ENCODE data around the gene C16orf92.
A peak's percentile ranks its signal among the peaks of the same experiment; 100 is the strongest.

Gene C16orf92

GRCh38 chr16:30022887-30023286, at the start of gene C16orf92:
Gene C16orf92 (plus strand): TSS chr16:30023198. CDS start chr16:30023341, 143 bp downstream.
- no peak for DNase-seq (ENCODE audit: low read depth)

- DNase-seq (ENCODE audit: low read depth), result peak; percentile 84
These were observed 49.4 kb upstream of the C16orf92 start, which contains the start of gene TAOK2 for GRCh38 chr16:29973384-29974246. Gene TAOK2 (plus strand): TSS chr16:29973868. CDS start chr16:29977773, 3,905 bp downstream.

DNA sequence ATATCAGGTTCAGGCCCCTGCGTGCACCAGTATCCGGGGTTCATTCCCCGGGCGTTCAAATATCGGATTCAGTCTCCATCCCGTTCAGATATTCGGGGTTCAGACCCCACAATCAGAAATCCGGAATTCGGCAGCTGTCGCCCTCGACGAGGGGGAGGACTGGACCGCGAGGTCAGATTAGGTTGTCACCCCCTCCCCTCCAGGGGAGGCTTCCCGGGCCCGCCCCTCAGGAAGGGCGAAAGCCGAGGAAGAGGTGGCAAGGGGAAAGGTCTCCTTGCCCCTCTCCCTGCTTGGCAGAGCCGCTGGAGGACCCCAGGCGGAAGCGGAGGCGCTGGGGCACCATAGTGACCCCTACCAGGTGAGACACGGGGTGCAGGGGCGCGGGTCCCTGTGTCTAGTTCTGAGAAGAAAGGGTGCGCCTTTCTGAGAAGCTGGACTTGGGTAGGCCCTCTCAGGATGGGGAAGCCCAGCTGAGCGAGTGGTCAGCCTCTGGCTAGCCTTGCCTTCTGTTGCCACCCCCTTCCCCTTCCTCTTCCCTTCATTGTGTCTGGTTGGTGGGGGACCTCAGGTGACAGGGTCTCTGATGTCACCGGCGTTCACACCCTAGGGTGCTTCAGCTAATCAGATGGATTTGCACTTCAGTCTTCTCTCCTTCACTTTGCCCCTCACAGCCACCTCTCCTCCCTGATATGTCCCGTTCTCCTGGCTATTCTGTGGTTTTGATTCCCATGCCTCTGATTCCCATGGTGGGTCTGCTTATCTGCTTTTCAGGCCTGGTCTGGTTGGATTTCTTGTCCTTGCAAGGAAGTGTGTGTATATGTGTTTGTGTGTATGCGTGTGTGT, 48.5 kb upstream of the C16orf92 start:
- DNase-seq (ENCODE audit: low read depth), result no peak

DNA sequence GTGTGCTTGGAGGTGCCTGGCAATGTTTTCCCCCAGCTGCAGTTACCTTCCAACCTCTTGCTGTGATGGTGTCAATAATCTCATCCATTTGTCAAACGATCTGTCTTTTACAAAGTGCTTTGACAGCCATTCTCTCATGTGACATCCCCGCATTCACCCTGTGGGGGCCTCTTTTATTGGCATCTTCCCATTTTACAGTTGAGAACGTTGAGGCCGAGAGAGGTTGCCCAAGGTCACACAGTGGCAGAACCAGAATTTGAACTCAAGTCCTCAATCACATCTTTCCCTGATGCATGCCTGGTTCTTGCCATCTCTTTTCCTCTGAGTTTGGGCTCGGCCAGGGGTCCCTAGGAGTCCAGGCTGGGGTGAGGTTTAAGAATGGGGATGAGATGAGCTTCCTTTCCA, 47.9 kb upstream of the C16orf92 start:
- no peak for DNase-seq (ENCODE audit: low read depth)

DNA sequence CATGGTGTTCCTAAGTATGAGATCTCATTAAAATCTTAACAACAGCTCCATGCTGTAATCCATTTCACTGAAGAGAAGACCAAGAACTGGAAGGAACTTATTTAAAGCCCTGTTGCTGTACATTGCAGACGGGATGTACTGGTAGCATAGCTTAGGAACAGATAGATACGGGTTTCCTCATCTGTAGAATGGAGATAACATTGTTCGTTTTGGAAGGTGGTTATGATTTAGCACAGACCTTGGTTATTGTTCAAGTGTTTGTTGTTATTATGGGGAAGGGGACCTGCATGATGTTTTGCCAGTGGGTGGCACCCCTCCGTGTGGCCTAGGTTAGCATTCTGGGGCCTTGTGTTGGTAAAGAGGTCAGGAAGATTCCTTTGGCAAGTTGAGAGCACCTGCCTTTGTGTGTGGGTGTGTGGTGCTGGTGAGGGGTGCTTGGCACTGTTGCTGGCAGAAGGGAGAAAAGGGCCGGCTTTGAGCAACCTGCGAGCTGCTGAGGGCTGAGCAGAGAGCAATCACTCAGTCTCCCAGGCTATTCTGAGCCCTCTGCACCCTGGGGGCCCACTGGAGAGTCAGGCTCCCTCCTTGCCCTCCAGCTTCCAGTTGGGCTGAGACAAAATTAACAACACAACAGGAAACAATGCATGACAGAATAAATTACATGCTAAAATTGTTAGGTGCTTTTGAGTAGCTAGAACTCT, 47.0 kb upstream of the C16orf92 start:
- DNase-seq (ENCODE audit: low read depth), result no peak

DNA sequence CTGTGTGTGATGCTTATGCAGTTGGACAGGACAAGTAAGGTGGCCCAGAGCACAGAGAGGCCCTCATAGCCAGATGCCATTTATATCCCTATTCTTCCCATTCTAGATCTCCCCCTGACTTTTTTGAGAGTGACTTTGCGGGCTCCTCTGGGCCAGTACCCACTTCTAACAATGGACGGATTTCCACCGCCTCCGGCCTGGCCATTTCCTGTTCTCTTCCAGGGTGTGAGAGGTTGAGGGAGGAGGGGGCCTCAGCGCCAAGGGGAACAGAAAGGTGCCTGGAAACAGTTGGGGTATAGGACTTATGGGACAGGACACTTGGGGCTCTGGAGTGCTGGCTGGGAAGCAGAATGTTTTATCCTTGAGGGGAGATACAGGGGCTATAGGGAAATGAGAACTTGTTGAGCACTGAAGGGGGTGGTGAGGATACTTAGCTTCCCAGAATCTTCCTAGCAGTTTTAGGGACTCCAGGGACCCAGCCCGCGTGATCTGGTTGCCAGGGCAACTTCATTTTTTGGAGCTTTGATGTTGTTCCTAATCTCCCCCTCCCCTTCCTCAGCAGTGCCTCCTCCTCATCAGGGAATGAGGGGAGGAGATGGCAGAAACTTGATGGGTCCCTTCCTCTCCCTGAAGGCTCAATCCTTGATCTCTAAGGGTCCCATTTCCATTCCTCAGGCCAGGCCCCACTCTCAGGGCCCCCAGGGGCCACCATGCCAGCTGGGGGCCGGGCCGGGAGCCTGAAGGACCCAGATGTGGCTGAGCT, 45.8 kb upstream of the C16orf92 start:
- no peak for DNase-seq (ENCODE audit: low read depth)

- no peak for DNase-seq (ENCODE audit: low read depth)
These were observed 44.9 kb upstream of the C16orf92 start for GRCh38 chr16:29978081-29978480.

DNA sequence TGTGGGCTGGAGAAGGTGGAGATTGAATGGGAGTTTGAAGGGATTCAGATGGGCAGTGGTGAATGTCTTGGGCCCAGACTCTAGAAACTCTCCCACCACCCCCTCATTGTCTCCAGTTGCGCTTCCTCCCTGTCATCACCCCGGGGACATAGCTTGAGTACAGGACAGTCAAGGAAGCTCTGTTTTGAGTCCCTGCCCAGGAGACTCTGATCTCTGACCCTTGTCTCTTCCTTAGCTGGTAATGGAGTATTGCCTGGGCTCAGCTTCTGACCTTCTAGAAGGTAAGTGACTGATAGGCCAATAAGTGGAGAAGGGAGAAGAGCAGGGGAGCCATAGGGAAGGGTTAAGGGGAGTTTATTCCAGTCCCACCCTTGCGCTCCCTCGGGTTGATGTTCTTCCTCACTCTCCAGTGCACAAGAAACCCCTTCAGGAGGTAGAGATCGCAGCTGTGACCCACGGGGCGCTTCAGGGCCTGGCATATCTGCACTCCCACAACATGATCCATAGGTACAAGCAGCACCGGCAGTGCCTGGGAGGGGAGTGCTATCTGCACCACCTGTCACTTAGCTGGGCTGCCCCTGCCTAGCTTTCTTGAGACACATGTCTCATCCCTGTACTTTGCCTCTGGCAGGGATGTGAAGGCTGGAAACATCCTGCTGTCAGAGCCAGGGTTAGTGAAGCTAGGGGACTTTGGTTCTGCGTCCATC, 44.3 kb upstream of the C16orf92 start:
- DNase-seq (ENCODE audit: low read depth), result no peak

DNA sequence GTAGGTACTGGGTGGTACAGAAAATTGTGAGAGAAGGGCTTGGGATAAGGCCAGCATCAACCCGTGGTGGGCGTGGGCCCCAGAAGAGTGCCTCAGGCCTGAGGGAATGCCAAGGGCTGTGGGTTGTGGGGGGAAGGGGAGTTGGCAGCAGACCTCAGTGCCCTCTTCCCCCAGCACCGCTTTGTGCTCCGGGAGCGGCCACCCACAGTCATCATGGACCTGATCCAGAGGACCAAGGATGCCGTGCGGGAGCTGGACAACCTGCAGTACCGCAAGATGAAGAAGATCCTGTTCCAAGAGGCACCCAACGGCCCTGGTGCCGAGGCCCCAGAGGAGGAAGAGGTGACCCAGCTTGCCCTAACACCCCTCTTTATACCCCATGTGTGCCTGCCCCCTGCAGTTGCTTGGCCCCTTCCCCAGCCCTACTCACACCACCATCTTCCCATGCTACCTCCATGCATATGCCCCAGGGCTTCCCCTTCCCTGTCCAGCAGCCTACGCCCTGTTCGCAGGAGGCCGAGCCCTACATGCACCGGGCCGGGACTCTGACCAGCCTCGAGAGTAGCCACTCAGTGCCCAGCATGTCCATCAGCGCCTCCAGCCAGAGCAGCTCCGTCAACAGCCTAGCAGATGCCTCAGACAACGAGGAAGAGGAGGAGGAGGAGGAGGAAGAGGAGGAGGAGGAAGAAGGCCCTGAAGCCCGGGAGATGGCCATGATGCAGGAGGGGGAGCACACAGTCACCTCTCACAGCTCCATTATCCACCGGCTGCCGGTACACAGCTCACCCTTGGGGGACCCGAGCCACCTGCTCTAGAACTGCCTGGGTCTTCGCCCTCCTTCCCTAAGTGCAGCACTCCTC, 40.2 kb upstream of the C16orf92 start:
- no peak for DNase-seq (ENCODE audit: low read depth)

DNA sequence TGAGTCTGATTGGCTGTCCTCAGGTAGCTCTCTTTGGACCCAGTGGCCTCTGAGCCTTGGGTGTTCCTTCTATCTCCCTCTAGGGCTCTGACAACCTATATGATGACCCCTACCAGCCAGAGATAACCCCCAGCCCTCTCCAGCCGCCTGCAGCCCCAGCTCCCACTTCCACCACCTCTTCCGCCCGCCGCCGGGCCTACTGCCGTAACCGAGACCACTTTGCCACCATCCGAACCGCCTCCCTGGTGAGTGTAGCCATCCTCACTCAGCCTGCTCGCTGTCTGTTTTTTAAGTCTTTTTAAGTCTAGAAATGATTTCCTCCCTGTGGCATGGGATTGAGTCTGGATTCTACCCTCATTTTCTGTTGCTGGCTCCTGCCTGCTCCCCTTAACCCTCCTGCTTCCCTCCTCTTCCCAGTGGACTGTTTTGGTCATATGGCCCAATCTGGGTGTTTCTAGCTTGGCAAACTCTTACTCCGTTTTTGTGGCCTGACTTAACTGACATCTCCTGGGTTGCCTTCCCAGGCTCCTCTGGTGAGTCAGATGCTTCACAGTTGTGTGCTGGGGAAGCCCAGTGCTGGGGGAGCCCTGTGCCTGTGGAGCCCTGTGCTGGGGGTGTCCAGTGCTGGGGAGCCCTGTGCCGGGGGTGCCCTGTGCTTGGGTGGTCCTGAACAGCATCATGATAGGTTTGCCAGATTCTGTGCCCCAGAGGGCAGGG, 39.4 kb upstream of the C16orf92 start:
- no peak for DNase-seq (ENCODE audit: low read depth)

GRCh38 chr16:29984137-29984763, 38.7 kb upstream of the C16orf92 start:
- DNase-seq (ENCODE audit: low read depth), result no peak

GRCh38 chr16:29984764-29985147, 38.2 kb upstream of the C16orf92 start:
- no peak for DNase-seq (ENCODE audit: low read depth)

GRCh38 chr16:29985271-29985811, 37.7 kb upstream of the C16orf92 start:
- DNase-seq (ENCODE audit: low read depth), result no peak

DNA sequence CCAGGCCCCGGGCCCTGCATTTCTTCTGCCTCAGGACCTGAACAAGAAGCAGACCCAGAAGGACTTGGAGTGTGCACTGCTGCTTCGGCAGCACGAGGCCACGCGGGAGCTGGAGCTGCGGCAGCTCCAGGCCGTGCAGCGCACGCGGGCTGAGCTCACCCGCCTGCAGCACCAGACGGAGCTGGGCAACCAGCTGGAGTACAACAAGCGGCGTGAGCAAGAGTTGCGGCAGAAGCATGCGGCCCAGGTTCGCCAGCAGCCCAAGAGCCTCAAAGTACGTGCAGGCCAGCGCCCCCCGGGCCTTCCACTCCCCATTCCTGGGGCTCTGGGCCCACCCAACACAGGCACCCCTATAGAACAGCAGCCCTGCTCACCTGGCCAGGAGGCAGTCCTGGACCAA, 36.8 kb upstream of the C16orf92 start:
- no peak for DNase-seq (ENCODE audit: low read depth)

DNA sequence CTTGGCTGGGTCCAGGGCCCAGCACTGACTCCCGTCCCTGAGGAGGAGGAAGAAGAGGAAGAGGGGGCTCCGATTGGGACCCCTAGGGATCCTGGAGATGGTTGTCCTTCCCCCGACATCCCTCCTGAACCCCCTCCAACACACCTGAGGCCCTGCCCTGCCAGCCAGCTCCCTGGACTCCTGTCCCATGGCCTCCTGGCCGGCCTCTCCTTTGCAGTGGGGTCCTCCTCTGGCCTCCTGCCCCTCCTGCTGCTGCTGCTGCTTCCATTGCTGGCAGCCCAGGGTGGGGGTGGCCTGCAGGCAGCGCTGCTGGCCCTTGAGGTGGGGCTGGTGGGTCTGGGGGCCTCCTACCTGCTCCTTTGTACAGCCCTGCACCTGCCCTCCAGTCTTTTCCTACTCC, 36.1 kb upstream of the C16orf92 start:
- no peak for DNase-seq (ENCODE audit: low read depth)

GRCh38 chr16:29987371-29988085, 35.5 kb upstream of the C16orf92 start:
- DNase-seq (ENCODE audit: low read depth), result no peak

DNA sequence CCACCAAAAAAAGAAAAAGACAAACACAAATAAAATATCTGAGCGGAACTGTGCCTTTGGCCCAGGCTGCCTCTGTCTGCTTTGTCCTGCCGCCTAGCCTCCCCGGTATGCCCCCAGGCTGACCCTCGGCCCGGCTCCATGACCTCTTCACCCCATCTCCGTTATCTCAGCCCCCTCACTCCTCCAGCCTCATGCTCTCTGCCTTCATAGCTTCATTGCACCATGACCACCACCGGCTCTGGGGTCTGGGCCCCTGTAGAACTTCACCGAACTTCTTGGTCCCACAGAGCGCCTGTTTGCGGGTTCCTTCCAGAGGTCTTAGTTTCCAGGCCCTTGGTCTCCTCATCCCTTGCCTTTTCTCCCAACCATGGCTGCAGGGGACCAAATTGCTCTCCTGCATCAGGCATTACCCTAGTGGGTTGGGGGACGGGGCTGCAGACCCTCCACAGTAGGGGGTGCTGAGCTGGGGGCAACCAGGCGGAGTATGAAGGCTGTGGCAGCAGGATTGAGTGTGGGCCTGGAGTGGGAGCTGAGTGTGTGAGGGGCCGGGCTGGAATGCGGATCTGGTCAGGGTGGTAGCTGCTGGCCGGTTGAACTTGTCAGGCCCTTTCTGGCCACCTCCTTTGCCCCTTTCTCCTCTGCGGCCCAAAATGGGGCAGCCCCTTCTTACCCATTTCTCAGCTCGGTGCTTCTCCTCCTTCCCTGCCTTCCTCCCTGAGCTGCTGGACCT, 34.5 kb upstream of the C16orf92 start:
- no peak for DNase-seq (ENCODE audit: low read depth)
